ENCODE measurements around the gene SND1. TPM values are rescaled to one million over a fixed set of nuclear protein-coding genes. Genes with fewer than 3 reads are reported as not detected.
"Not testable (repeated sequence)": the region's sequence is repeated elsewhere in the genome, so short reads cannot be mapped to it uniquely, and the experiment has no call there.

Gene SND1
- total and polyA plus RNA-seq, 5 experiments from 2014 or later: 80.1 to 105 (median 86.0) TPM

DNA sequence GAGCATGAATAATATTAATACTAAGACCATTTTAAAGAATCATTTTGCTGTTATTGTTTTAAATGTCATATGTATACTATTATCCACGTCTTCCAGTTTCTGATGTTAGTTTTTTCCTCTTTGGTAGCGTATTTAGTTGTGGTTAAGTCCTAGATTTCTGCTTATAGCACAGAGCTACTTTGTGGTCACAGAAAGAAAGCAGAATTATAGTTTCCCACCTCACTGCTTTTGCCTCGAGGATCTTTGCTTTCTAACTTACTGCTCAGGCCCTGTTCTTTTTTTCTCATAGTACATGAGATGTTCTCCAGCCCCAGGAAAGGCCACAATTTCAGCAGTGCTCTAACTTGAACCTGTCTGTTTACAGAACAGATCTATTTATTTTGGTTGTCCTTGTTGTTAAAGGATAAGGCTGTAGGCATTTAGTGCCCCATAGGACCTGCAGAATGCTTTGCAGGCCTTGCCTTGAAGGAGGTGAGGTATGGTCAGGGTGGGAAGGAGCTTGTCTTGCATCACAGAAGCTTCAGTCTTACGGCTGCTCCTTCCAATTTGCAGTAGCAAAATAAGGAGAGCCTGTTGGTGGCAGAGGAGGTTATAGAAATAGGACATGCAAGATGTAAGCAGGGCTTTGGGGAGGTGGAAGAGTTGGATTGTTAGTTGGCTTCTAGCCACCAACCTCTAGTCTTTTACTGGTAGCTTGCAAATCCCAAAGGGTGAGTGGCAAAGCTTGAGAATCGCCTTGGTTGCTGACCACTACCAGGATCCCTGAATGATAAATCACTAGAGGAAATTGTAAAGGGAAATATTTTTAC, 250.1 kb downstream of the SND1 start:
- peaks cover 0 to 22% (median 9%) of the 10 kb centered on the region in 3 donors for H3K36me3 Mint-ChIP-seq
- H3K9me3 Mint-ChIP-seq: no peaks in the 10 kb centered on the region
- DNase-seq: no peak
- H3K27me3 Mint-ChIP-seq: no peaks in the 10 kb centered on the region
- H3K4me1 Mint-ChIP-seq: peaks cover 28 to 64% (median 58%) of the 10 kb centered on the region in 4 donors
- no peak overlapping the region for H3K4me3 Mint-ChIP-seq
- peak overlapping the region in 2 of 10 donors; percentile 41 to 79 for H3K27ac Mint-ChIP-seq
- POLR2A ChIA-PET: no interaction called here
- ATAC-seq: no peak

GRCh38 chr7:127902753-127903152, 250.8 kb downstream of the SND1 start:
- H3K9me3 Mint-ChIP-seq, H3K4me3 Mint-ChIP-seq, H3K27me3 Mint-ChIP-seq, H3K27ac Mint-ChIP-seq, POLR2A ChIA-PET, DNase-seq, ATAC-seq: not testable (repeated sequence)
- peaks cover 28 to 71% (median 63%) of the 10 kb centered on the region in 4 donors for H3K4me1 Mint-ChIP-seq
- H3K36me3 Mint-ChIP-seq: peaks cover 0 to 23% (median 10%) of the 10 kb centered on the region in 3 donors

GRCh38 chr7:127903892-127904669, 252.1 kb downstream of the SND1 start:
- Mint-ChIP-seq H3K27me3 (no peaks in the 10 kb centered on the region), H3K36me3 (peaks cover 8 to 27% (median 15%) of the 10 kb centered on the region in 3 donors), H3K4me1 (peaks cover 27 to 69% (median 67%) of the 10 kb centered on the region in 4 donors)

DNA sequence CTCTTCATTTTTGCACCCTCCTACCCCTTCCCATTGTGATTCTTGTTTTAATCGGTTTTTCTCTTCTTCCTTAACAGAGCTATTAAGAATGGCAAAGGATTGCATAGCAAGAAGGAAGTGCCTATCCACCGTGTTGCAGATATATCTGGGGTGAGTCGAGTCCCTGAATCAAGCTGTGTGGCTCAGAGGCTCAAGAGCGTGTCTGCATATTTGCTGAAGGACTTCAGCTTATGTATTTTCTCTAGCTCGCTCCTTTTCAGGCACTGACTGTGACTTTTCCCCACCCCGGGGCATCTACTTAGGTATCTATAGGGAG, 252.6 kb downstream of the SND1 start:
- H3K4me3 Mint-ChIP-seq: peak overlapping the region in 1 of 10 donors; percentile 30
- POLR2A ChIA-PET: no interaction called here
- H3K27ac Mint-ChIP-seq: peak overlapping the region in 2 of 10 donors; percentile 23 to 64
- H3K4me1 Mint-ChIP-seq: peaks cover 22 to 65% (median 62%) of the 10 kb centered on the region in 4 donors
- DNase-seq: no peak
- H3K36me3 Mint-ChIP-seq: peaks cover 8 to 23% (median 15%) of the 10 kb centered on the region in 3 donors
- no peak for ATAC-seq
- H3K27me3 Mint-ChIP-seq: no peaks in the 10 kb centered on the region
- H3K9me3 Mint-ChIP-seq: no peaks in the 10 kb centered on the region

More at GRCh38 chr7:127903892-127904669, 252.1 kb downstream of the SND1 start:
- peak overlapping the region in 3 of 10 donors; percentile 21 to 64 (median 23) for H3K27ac Mint-ChIP-seq
- no peaks in the 10 kb centered on the region for H3K9me3 Mint-ChIP-seq
- no peak for ATAC-seq
- DNase-seq: no peak
- H3K4me3 Mint-ChIP-seq: no peak overlapping the region
- POLR2A ChIA-PET: no interaction called here

DNA sequence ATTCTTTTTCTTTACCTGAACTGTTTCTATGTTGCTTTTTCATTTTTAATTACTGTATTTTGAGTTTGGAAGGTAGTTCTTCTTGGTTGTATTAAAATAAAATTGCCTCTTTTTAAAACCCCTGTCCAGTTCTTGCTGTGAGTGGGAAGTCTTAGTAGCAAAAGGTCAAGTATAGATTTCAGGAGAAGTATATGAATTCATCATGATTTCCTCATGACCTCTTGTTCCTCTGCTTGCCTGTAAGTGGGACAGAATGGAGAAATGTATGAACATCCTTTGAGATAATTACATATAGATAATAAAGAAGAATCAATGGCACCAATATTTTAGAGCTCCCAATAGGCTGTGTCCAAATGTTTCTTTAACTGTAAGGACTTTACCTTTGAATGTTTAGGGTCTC, 253.0 kb downstream of the SND1 start:
- Mint-ChIP-seq H3K36me3 (peaks cover 8 to 22% (median 15%) of the 10 kb centered on the region in 3 donors), H3K4me1 (peaks cover 20 to 61% (median 58%) of the 10 kb centered on the region in 4 donors), H3K9me3 (no peaks in the 10 kb centered on the region), H3K27ac (no peak overlapping the region), H3K4me3 (no peak overlapping the region), H3K27me3 (no peaks in the 10 kb centered on the region)
- POLR2A ChIA-PET: no interaction called here
- DNase-seq (no peak), ATAC-seq (no peak)

- H3K9me3 Mint-ChIP-seq: no peaks in the 10 kb centered on the region
- H3K27ac Mint-ChIP-seq: peak overlapping the region in 3 of 10 donors; percentile 22 to 86 (median 61)
- POLR2A ChIA-PET: no interaction called here
- peaks cover 18 to 56% (median 51%) of the 10 kb centered on the region in 4 donors for H3K4me1 Mint-ChIP-seq
- peaks cover 8 to 27% (median 18%) of the 10 kb centered on the region in 3 donors for H3K36me3 Mint-ChIP-seq
- DNase-seq (peak in 3 of 10 donors; percentile 10 to 19 (median 13)), ATAC-seq (peak; percentile 53 to 59)
- H3K27me3 Mint-ChIP-seq: no peaks in the 10 kb centered on the region
- H3K4me3 Mint-ChIP-seq: peak overlapping the region in 1 of 10 donors; percentile 1
Observed at GRCh38 chr7:127905491-127906330, 253.7 kb downstream of the SND1 start.

DNA sequence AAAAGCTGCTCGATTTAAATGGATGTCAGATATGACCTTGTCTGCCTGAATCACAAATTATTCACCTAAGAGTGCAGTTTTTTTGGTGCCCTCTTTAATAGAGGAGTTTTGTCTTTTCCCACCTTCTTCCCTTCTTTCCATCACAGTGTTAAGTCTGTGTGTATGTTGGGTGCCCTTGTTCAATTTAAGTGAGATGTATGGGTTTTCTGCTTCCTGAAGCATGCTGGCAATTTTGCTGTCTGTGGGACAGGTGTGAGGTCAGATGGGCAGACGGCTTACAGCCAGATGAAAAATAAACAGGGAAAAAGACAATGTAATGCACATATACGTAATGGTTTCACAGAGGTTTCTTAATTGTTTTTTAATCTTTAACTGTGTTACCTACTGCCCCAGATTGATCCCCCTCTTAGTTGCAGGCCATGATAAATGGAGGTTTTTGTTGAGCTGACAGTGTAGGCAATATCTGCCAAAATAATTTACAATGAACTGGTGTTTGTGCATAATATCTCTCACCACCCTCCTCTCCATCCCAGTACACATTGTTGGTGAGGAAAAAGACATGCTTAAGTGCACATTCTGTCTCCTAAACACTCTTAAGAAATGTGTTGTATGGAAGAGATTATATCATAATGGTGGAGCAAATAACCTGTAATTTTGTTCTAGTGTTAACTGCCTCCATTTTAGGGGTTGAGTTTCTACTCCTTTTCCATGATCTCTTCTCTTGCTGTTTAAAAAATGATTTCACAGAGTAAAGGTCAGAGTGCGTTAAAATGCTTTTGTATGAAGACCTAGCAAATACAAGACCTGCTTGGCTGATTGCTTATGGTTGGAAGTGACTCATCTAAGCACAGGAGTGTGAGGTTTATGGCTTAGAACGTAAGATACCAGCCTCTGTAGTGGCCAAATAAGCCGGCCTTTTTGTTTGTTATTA, 255.4 kb downstream of the SND1 start:
- H3K36me3 Mint-ChIP-seq: peaks cover 8 to 36% (median 18%) of the 10 kb centered on the region in 3 donors
- H3K4me1 Mint-ChIP-seq: peaks cover 11 to 47% (median 35%) of the 10 kb centered on the region in 4 donors
- DNase-seq (no peak), ATAC-seq (no peak)
- no peak overlapping the region for H3K27ac Mint-ChIP-seq
- H3K9me3 Mint-ChIP-seq: no peaks in the 10 kb centered on the region
- no peaks in the 10 kb centered on the region for H3K27me3 Mint-ChIP-seq
- POLR2A ChIA-PET: no interaction called here
- H3K4me3 Mint-ChIP-seq: no peak overlapping the region

GRCh38 chr7:127908430-127909258, 256.6 kb downstream of the SND1 start:
- DNase-seq: no peak
- Mint-ChIP-seq H3K27me3 (no peaks in the 10 kb centered on the region), H3K27ac (peak overlapping the region in 3 of 10 donors; percentile 7 to 61 (median 12)), H3K36me3 (peaks cover 8 to 36% (median 18%) of the 10 kb centered on the region in 3 donors), H3K9me3 (no peaks in the 10 kb centered on the region), H3K4me1 (peaks cover 13 to 51% (median 37%) of the 10 kb centered on the region in 4 donors), H3K4me3 (no peak overlapping the region)
- POLR2A ChIA-PET: no interaction called here
- ATAC-seq: no peak

- Mint-ChIP-seq H3K27ac (no peak overlapping the region), H3K36me3 (peaks cover 8 to 32% (median 12%) of the 10 kb centered on the region in 3 donors), H3K27me3 (no peaks in the 10 kb centered on the region), H3K4me1 (peaks cover 11 to 44% (median 33%) of the 10 kb centered on the region in 4 donors), H3K9me3 (no peaks in the 10 kb centered on the region), H3K4me3 (no peak overlapping the region)
- ATAC-seq (no peak), DNase-seq (no peak)
- POLR2A ChIA-PET: no interaction called here
Observed at GRCh38 chr7:127909424-127910152, 257.6 kb downstream of the SND1 start.

DNA sequence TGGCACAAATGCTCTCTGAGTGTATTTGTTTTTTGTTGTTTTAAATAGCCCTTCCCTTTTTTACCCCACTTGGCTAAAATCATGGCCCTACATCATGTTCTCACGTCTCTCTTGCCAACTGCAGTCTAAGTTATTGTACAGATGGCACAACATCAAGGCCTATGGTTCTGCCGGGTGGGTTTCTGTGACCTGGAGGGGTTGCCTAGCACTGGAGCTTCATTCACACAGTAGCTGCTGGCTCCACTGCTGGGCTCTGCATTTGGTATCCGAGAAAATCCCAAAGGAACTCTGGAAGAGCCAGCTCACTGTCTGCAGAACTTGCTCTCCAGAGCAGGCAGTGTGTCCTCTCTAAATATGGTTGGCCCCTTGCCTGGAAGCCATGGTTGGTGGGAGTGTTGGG, 258.7 kb downstream of the SND1 start:
- DNase-seq (no peak), ATAC-seq (no peak)
- peaks cover 8 to 24% (median 10%) of the 10 kb centered on the region in 3 donors for H3K36me3 Mint-ChIP-seq
- H3K4me1 Mint-ChIP-seq: peaks cover 5 to 33% (median 23%) of the 10 kb centered on the region in 4 donors
- POLR2A ChIA-PET: no interaction called here
- no peaks in the 10 kb centered on the region for H3K9me3 Mint-ChIP-seq
- no peaks in the 10 kb centered on the region for H3K27me3 Mint-ChIP-seq
- no peak overlapping the region for H3K4me3 Mint-ChIP-seq
- no peak overlapping the region for H3K27ac Mint-ChIP-seq

Measured in naive thymus-derived CD8-positive, alpha-beta T cell (primary cell).